GM18517 (cell line): ENCODE results near the gene CIBAR2.

Source experiments
- ATAC-seq: cut with Tn5 transposase; IDR thresholded peaks from one replicate; pipeline ENCODE4 v1.9.1; 2021; ENCODE audit warnings: mild to moderate bottlenecking, moderate library complexity; ENCODE audit not compliant: unreplicated experiment

The CIBAR2 gene

GRCh38 chr16:85103114-85104079, 8.9 kb downstream of the CIBAR2 start:
- ATAC-seq: no peak

- ATAC-seq: no peak
These were observed 10.2 kb downstream of the CIBAR2 start for GRCh38 chr16:85101956-85102630.

- no peak for ATAC-seq
These were observed 12.0 kb downstream of the CIBAR2 start for GRCh38 chr16:85100265-85100664.

- ATAC-seq: no peak
These were observed 13.7 kb downstream of the CIBAR2 start for GRCh38 chr16:85098565-85098964.

GRCh38 chr16:85096921-85097320, 15.4 kb downstream of the CIBAR2 start:
- ATAC-seq: no peak

GRCh38 chr16:85094812-85095211, 17.5 kb downstream of the CIBAR2 start:
- no peak for ATAC-seq

DNA sequence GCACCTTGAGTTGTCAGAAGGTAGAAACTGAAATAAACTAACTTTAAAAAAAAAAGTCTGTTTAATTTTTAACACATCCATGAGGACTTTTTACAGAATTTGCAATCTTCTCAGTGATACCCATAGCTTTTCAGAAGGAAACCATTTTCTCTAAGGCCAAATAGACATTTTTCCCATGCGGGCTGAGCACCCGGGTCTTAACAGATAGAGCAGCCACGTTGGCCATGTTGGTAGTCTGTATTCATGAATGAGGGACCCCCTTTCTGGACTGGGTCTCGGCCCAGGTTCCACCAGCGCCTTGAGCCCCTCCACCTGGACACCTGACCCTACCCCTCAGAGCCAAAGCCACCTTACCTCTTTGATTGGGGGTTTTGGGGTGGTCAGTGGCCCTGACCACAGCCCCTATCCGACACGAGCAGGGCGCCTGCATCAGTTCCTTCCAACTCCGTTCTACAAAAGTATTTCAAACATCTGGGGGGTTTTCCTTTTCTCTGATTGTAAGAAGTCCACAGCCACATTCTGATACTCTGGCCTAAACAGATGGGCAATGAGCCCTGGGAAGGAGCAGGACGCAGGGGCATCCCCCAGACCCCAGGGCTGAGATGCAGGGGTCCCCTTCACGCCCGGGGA, 18.0 kb downstream of the CIBAR2 start:
- no peak for ATAC-seq

DNA sequence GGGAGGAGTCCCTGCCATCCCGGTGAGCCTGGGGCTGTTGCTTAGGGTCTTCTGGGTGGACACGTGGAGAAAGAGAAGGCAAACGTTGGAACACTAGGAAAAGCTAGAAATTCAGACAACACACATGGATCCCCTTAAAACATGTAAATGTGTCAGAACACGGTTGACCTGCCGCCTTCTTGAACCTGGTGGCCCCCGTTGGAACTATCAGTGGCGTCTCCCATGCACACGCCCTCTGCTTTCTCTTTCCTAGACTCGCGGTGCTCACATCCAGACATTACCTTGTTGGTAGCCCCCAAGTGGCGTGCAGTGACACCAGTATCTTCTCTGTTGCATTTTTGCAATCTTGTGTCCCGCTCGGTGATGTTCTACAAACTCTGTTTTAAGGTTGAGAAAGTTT, 18.6 kb downstream of the CIBAR2 start:
- ATAC-seq: no peak

DNA sequence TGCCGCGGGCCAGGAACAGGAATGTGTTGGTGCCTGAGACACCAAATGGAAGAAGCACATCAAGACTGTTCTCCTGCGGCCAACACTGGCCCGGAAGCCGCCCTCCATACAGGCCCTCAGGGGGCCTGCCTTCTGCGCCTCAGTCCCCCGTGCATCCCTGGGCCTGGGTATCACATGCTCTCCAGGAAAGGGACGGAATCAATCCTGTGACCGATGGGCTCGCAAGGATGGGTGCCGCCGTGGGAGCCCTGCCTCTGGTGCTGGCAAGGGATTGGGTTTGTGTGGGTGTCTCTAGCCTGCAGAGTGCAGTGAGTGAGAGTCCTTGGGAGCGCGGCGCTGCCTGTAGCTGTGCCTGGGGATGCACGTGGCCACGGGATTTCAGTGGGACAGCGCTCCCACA, 19.4 kb downstream of the CIBAR2 start:
- no peak for ATAC-seq

- ATAC-seq: no peak
These were observed 20.0 kb downstream of the CIBAR2 start for GRCh38 chr16:85092309-85092708.

DNA sequence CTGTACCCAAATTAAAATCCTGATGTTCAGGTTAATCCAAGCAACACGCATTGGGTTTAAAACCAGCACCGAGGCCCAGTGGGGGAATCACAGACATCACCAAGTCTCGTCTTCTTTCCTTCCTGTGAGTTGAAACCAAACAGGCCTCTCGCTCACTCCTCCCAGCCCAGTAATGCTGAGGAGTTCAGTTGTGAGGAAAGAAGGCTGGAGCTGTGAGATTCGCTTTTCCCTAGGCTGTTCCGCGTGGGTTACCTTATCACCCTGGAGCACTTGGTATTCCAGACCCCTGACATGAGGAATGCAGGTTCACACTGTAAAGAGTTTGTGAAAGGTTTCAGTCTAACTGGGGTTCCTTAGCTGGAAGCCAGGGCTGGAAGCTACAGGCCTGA, 20.8 kb downstream of the CIBAR2 start:
- ATAC-seq: no peak

GRCh38 chr16:85090873-85091521, 21.3 kb downstream of the CIBAR2 start:
- no peak for ATAC-seq

- ATAC-seq: no peak
These were observed 22.1 kb downstream of the CIBAR2 start for GRCh38 chr16:85090181-85090580.

DNA sequence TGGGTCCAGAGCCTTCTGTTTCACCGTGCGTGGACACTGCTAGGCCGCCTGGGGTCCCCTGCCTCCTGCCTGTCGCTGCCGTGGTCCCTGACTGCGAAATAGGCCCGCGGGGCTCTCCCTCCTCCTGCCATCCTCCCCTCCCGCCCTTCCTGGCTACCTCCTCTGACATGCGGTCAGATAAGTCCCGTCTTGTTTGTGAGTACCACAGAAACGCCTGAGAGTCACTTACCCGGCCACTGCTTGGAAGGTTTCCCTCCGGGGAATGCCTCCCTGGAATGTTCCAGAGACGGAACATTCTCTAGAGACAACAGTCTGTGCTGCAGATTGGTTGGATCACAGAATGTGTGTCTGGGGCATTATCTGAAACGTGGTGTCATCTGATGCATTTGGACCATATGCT, 22.7 kb downstream of the CIBAR2 start:
- ATAC-seq: no peak

DNA sequence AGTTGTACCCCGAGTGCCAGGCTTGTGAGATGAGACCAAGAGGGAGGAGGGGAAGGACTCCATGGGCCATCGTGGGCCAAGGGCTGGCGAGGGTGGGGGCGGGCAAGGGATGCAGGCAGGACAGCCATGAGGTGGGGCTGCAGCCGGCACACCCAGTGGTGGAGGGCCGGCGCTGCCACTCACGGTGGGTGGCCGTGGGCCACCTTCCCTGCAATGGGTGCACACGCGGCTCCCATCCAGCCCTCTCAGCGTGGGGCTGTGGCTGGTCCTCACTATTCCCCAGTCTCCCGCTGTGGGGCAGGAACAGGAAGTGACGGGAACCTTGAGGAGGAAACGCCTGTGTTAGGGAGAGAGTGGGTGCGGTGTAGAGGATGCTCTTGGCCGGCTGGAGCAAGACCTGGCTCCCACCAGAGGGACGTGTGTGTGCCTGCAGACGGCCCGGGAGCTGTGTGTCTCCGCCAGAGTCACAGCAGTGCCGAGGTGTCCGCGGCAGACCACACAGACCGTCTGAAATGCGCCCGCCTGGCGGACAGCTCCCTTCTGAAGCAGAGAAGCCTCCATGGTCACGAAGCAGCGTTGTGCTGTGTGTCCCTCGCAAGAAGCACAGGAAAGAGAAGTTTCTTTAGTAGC, 23.6 kb downstream of the CIBAR2 start:
- ATAC-seq: no peak

- ATAC-seq: no peak
These were observed 24.2 kb downstream of the CIBAR2 start for GRCh38 chr16:85087899-85088569.

- no peak for ATAC-seq
These were observed 25.7 kb downstream of the CIBAR2 start for GRCh38 chr16:85086347-85087291.

DNA sequence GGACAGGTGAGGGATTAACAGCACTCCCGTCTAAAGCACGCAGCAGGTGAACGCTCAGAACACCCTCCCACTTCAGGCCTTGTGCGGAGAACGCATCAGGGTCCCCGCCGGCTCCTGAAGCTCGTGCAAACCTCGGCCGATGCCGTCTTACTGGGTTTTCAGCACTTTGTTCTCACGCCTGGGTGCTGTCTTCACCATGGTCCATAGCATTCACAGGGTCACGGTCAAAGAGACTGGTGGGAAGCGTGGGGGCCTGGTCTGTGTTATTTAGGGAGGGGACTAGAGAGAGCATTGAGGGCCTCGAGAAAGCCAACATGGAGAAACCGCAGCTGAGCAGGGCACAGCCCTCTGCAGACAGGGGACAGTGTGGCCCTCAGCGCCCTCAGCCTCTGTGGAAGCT, 26.6 kb downstream of the CIBAR2 start:
- no peak for ATAC-seq

DNA sequence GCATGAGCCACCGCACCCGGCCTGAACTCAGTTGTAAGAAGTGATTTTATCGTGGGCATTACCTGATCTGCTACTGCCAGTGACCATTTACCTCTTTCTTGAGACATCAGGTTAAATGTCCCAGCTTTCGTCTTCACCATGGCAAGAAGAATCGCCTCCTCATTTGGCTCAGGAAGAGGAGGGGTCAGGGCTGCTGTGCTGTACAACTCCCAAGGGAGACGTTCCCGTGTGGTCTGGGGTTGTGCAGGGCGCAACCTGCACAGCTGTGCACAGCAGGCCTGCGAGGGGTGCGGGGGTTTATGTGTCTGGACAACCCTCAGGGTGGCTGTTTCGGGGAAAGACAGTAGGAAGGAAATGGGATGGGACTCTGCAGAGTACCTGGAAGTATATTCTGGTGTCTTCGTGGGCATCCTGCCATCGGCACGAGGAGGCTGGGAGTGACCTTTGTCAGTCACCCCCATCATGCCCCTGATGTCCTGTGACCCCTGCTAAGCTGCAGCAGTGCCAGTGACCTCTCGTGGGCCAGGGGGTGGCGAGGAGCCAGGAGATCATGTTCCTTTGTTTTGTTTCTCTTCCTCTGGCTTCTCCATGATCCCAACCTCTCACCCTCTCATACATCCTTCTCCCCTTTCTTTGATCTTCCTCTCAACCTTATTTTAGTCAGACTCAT, 27.3 kb downstream of the CIBAR2 start:
- no peak for ATAC-seq
